GM23338 (cell line): ENCODE data around the gene CD7. TPM values are rescaled to one million over a fixed set of nuclear protein-coding genes. Genes with fewer than 3 reads are reported as not detected.

Experiments
- ATAC-seq: fragments of 200-7000 bp; cut with Tn5 transposase; 3 replicates; pipeline ENCODE4 v1.9.1; 2020
- DNase-seq: peaks from one replicate; pipeline ENCODE4 v3.0.0-alpha.2; 2015; ENCODE audit warnings: low spot score
- H2AFZ ChIP-seq: fragments of 200-600 bp; sonication (generic); 2 replicates; pipeline ENCODE4 v1.8.0; 2016; ENCODE audit warnings: antibody characterized with exemption, mild to moderate bottlenecking, moderate library complexity
- H3F3A ChIP-seq: fragments of 200-600 bp; sonication (generic); replicated peaks from 2 replicates; pipeline ENCODE4 v1.8.0; 2017; ENCODE audit warnings: antibody characterized with exemption, mixed run types, low read depth
- H3K27ac ChIP-seq: fragments of 200-600 bp; sonication (generic); 2 replicates; pipeline ENCODE4 v1.6.1; 2016; ENCODE audit warnings: low read depth
- H3K27me3 ChIP-seq: fragments of 200-600 bp; sonication (generic); 2 replicates; pipeline ENCODE4 v1.8.0; 2016; ENCODE audit warnings: mild to moderate bottlenecking, mixed run types, moderate library complexity; ENCODE audit not compliant: insufficient read depth
- H3K36me3 ChIP-seq: fragments of 200-600 bp; sonication (generic); 2 replicates; pipeline ENCODE4 v1.8.0; 2016; ENCODE audit warnings: mild to moderate bottlenecking; ENCODE audit not compliant: insufficient read depth
- H3K4me1 ChIP-seq: fragments of 200-600 bp; sonication (generic); 2 replicates; pipeline ENCODE4 v1.8.0; 2016; ENCODE audit warnings: mild to moderate bottlenecking, moderate library complexity; ENCODE audit not compliant: insufficient read depth
- H3K4me2 ChIP-seq: fragments of 200-600 bp; sonication (generic); 2 replicates; pipeline ENCODE4 v1.7.1; 2017; ENCODE audit warnings: mixed run types
- H3K4me3 ChIP-seq: fragments of 200-600 bp; sonication (generic); 2 replicates; pipeline ENCODE4 v1.6.1; 2016; ENCODE audit warnings: mixed run types
- H3K79me2 ChIP-seq: fragments of 200-600 bp; sonication (generic); replicated peaks from 2 replicates; pipeline ENCODE4 v1.8.0; 2017; ENCODE audit warnings: mild to moderate bottlenecking; ENCODE audit not compliant: insufficient read depth
- H3K9me2 ChIP-seq: fragments of 200-600 bp; sonication (generic); 2 replicates; pipeline ENCODE4 v1.8.0; 2017; ENCODE audit not compliant: insufficient read depth
- H4K20me1 ChIP-seq: fragments of 200-600 bp; sonication (generic); replicated peaks from 2 replicates; pipeline ENCODE4 v1.8.0; 2017; ENCODE audit warnings: mild to moderate bottlenecking; ENCODE audit not compliant: insufficient read depth
- H3K27ac Mint-ChIP-seq: 2 replicates; pipeline ENCODE4 v1.8.0; 2020; ENCODE audit warnings: inconsistent platforms, mild to moderate bottlenecking, moderate library complexity, mixed read lengths
- H3K27me3 Mint-ChIP-seq: 3 replicates; pipeline ENCODE4 v1.8.0; 2022; ENCODE audit warnings: low read depth, mild to moderate bottlenecking, moderate library complexity, mixed read lengths, inconsistent platforms; ENCODE audit not compliant: insufficient read depth, poor library complexity
- H3K36me3 Mint-ChIP-seq: 3 replicates; pipeline ENCODE4 v1.8.0; 2021; ENCODE audit warnings: low read depth, mild to moderate bottlenecking, inconsistent platforms, moderate library complexity, mixed read lengths
- H3K4me1 Mint-ChIP-seq: 3 replicates; pipeline ENCODE4 v1.8.0; 2020; ENCODE audit warnings: mild to moderate bottlenecking, inconsistent platforms, mixed read lengths
- H3K4me3 Mint-ChIP-seq: 3 replicates; pipeline ENCODE4 v1.8.0; 2021; ENCODE audit warnings: moderate library complexity, mild to moderate bottlenecking, inconsistent platforms, mixed read lengths
- H3K9me3 Mint-ChIP-seq: 3 replicates; pipeline ENCODE4 v1.8.0; 2020; ENCODE audit warnings: moderate library complexity, mild to moderate bottlenecking, inconsistent platforms, mixed read lengths
- ETS1 ChIP-seq: IDR thresholded peaks from 2 replicates; pipeline ENCODE4 v1.6.1; 2016; ENCODE audit warnings: antibody characterized with exemption
- EZH2 ChIP-seq: fragments of 200-600 bp; sonication (generic); IDR thresholded peaks from one replicate; pipeline ENCODE4 v1.8.0; 2017; ENCODE audit warnings: antibody characterized with exemption, mild to moderate bottlenecking, low read depth; ENCODE audit not compliant: unreplicated experiment
- JUNB ChIP-seq: IDR thresholded peaks from one replicate; pipeline ENCODE4 v1.6.1; 2016; ENCODE audit warnings: antibody characterized with exemption; ENCODE audit not compliant: unreplicated experiment
- POLR2AphosphoS5 ChIP-seq: IDR thresholded peaks from 2 replicates; pipeline ENCODE4 v1.6.1; 2016; ENCODE audit warnings: antibody characterized with exemption, low read depth
- ZNF114 ChIP-seq: fragments of 250-450 bp; sonication (Bioruptor Pico); IDR thresholded peaks from 2 replicates; pipeline ENCODE4 v1.5.0; 2020; ENCODE audit warnings: mild to moderate bottlenecking, moderate library complexity
- ZNF331 ChIP-seq: fragments of 250-450 bp; sonication (Bioruptor Pico); IDR thresholded peaks from 2 replicates; pipeline ENCODE4 v1.5.0; 2020; ENCODE audit warnings: low read depth, mild to moderate bottlenecking, moderate library complexity
- ZNF462 ChIP-seq: fragments of 250-450 bp; sonication (Bioruptor Pico); IDR thresholded peaks from 2 replicates; pipeline ENCODE4 v1.5.0; 2020; ENCODE audit warnings: mild to moderate bottlenecking, moderate library complexity
- polyA plus RNA-seq: library from polyadenylated mRNA; unstranded; fragments of >200 nt; fragmentation: Nextera tagmentation; extraction: Ambion mirVana; gene quantifications from 2 replicates; pipeline ENCODE4 v1.2.1, GENCODE V29; 2016
- total RNA-seq: library from RNA; depleted of rRNA; stranded (reverse); fragments of >200 nt; shearing (Covaris generic); gene quantifications from 2 replicates; pipeline ENCODE4 v1.2.3, GENCODE V29; 2014
- TF ChIP-seq, protein P1 (sequence below), 2 experiments: fragments of 200-600 bp in 1 of 2; sonication (generic) in 1 of 2; conservative IDR thresholded peaks; 2 replicates each; pipeline versions ENCODE4 v1.5.1 to v1.6.1; 2016 to 2017; ENCODE audit warnings: antibody characterized with exemption in 2 of 2, low read depth in 2 of 2, mild to moderate bottlenecking in 2 of 2, moderate library complexity in 1 of 2
- TF ChIP-seq, protein P2 (sequence below): IDR thresholded peaks from one replicate; pipeline ENCODE4 v1.6.1; 2018; ENCODE audit warnings: antibody characterized with exemption; ENCODE audit not compliant: unreplicated experiment

The CD7 gene
- total and polyA plus RNA-seq, 2 experiments from 2014 or later, result 0.42 to 0.44 TPM

- peaks cover 52% of the 10 kb centered on the region for H3K4me1 Mint-ChIP-seq
- TF ChIP-seq, protein P1, sequence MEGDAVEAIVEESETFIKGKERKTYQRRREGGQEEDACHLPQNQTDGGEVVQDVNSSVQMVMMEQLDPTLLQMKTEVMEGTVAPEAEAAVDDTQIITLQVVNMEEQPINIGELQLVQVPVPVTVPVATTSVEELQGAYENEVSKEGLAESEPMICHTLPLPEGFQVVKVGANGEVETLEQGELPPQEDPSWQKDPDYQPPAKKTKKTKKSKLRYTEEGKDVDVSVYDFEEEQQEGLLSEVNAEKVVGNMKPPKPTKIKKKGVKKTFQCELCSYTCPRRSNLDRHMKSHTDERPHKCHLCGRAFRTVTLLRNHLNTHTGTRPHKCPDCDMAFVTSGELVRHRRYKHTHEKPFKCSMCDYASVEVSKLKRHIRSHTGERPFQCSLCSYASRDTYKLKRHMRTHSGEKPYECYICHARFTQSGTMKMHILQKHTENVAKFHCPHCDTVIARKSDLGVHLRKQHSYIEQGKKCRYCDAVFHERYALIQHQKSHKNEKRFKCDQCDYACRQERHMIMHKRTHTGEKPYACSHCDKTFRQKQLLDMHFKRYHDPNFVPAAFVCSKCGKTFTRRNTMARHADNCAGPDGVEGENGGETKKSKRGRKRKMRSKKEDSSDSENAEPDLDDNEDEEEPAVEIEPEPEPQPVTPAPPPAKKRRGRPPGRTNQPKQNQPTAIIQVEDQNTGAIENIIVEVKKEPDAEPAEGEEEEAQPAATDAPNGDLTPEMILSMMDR (conservative IDR thresholded peaks at IDR 0.05; ENCODE audit: low read depth in 2 of 2), result no peak
- TF ChIP-seq JUNB (no peak), ZNF114 (CRISPR knock-in tag) (no peak), EZH2 (no peak), ZNF462 (no peak), ZNF331 (CRISPR knock-in tag) (no peak), ETS1 (no peak), POLR2AphosphoS5 (no peak)
- TF ChIP-seq, protein P2, sequence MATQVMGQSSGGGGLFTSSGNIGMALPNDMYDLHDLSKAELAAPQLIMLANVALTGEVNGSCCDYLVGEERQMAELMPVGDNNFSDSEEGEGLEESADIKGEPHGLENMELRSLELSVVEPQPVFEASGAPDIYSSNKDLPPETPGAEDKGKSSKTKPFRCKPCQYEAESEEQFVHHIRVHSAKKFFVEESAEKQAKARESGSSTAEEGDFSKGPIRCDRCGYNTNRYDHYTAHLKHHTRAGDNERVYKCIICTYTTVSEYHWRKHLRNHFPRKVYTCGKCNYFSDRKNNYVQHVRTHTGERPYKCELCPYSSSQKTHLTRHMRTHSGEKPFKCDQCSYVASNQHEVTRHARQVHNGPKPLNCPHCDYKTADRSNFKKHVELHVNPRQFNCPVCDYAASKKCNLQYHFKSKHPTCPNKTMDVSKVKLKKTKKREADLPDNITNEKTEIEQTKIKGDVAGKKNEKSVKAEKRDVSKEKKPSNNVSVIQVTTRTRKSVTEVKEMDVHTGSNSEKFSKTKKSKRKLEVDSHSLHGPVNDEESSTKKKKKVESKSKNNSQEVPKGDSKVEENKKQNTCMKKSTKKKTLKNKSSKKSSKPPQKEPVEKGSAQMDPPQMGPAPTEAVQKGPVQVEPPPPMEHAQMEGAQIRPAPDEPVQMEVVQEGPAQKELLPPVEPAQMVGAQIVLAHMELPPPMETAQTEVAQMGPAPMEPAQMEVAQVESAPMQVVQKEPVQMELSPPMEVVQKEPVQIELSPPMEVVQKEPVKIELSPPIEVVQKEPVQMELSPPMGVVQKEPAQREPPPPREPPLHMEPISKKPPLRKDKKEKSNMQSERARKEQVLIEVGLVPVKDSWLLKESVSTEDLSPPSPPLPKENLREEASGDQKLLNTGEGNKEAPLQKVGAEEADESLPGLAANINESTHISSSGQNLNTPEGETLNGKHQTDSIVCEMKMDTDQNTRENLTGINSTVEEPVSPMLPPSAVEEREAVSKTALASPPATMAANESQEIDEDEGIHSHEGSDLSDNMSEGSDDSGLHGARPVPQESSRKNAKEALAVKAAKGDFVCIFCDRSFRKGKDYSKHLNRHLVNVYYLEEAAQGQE, result no peak
- H3F3A ChIP-seq, result 0 out of 2 replicates have a peak, but pooled peaks cover 11% of the 10 kb centered on the region
- H3K79me2 ChIP-seq, result peaks cover 33% of the 10 kb centered on the region
- H3K36me3 Mint-ChIP-seq, result peaks cover 32% of the 10 kb centered on the region
- peak overlapping the region; percentile 87 for H3K4me2 ChIP-seq
- H2AFZ ChIP-seq, result peak overlapping the region; percentile 93
- no peaks in the 10 kb centered on the region for H3K27me3 ChIP-seq
- H3K4me3 Mint-ChIP-seq, result peak overlapping the region; percentile 95
- peaks cover 18% of the 10 kb centered on the region for H3K27me3 Mint-ChIP-seq
- H3K4me3 ChIP-seq, result peak overlapping the region; percentile 76
- H3K9me2 ChIP-seq, result no peaks in the 10 kb centered on the region
- no peak overlapping the region for H3K27ac ChIP-seq
- no peaks in the 10 kb centered on the region; the same call in 2 of the 3 replicates for H3K9me3 Mint-ChIP-seq
- ATAC-seq, result no peak
- DNase-seq, result no peak
- peaks cover 34% of the 10 kb centered on the region for H4K20me1 ChIP-seq
- H3K4me1 ChIP-seq, result peaks cover 13% of the 10 kb centered on the region
- no peaks in the 10 kb centered on the region for H3K36me3 ChIP-seq
- no peak overlapping the region for H3K27ac Mint-ChIP-seq
These were observed 43.0 kb downstream of the CD7 start for GRCh38 chr17:82274134-82275020.
